Suprapubic skin (tissue), 4 donors: Measurements from ENCODE around the gene ZNF805. TPM values are rescaled to one million over a fixed set of nuclear protein-coding genes. Genes with fewer than 3 reads are reported as not detected.
"Not testable (repeated sequence)": the region's sequence is repeated elsewhere in the genome, so short reads cannot be mapped to it uniquely, and the experiment has no call there.

Experiments used
- DNase-seq, 2 donors: peaks; one replicate each; pipeline ENCODE4 v3.0.0-alpha.2; 2019; ENCODE audit warnings: low spot score in 2 of 2
- H3K27ac ChIP-seq: fragments of 200-600 bp; sonication (generic); one replicate; pipeline ENCODE4 v1.5.1; 2019
- H3K27me3 ChIP-seq: fragments of 200-600 bp; sonication (generic); one replicate; pipeline ENCODE4 v1.5.1; 2019
- H3K36me3 ChIP-seq: fragments of 200-600 bp; sonication (generic); one replicate; pipeline ENCODE4 v1.5.1; 2019
- H3K4me1 ChIP-seq: fragments of 200-600 bp; sonication (generic); one replicate; pipeline ENCODE4 v1.5.1; 2019
- H3K4me3 ChIP-seq: fragments of 200-600 bp; sonication (generic); one replicate; pipeline ENCODE4 v1.5.1; 2019; ENCODE audit warnings: mild to moderate bottlenecking
- H3K9me3 ChIP-seq: fragments of 200-600 bp; sonication (generic); one replicate; pipeline ENCODE4 v1.5.1; 2019
- EP300 ChIP-seq: sonication (generic); formaldehyde crosslinking; IDR thresholded peaks from one replicate; pipeline ENCODE4 v1.6.1; 2017; ENCODE audit warnings: antibody characterized with exemption
- POLR2A ChIP-seq, 2 donors: fragments of 450-650 bp; IDR thresholded peaks; one replicate each; pipeline ENCODE4 v1.6.1; 2017; ENCODE audit warnings: antibody characterized with exemption in 2 of 2, mild to moderate bottlenecking in 2 of 2, moderate library complexity in 2 of 2
- POLR2AphosphoS5 ChIP-seq, 3 donors: sonication (generic); formaldehyde crosslinking; IDR thresholded peaks; one replicate each; pipeline ENCODE4 v1.6.1; 2017; ENCODE audit warnings: antibody characterized with exemption in 3 of 3
- WGBS: methylation state at CpG from one replicate; pipeline ENCODE4 v1.1.5; 2018; 5-methylcytosine and 5-hydroxymethylcytosine counted together
- total RNA-seq, 4 donors: library from RNA; depleted of rRNA; stranded (reverse); fragments of >200 nt; gene quantifications; one replicate each; pipeline ENCODE4 v1.1.0, GENCODE V29; 2016
- TF ChIP-seq, protein P1 (sequence below), 2 donors: fragments of 200-600 bp in 1 of 2; fragments of 450-650 bp in 1 of 2; sonication (generic) in 1 of 2; IDR thresholded peaks; one replicate each; pipeline ENCODE4 v1.5.1; 2016 to 2019; ENCODE audit warnings: antibody characterized with exemption in 2 of 2, mild to moderate bottlenecking in 1 of 2, moderate library complexity in 1 of 2

The ZNF805 gene
- total RNA-seq, 4 donors from 2014 or later = 18.0 to 24.6 (median 18.9) TPM

DNA sequence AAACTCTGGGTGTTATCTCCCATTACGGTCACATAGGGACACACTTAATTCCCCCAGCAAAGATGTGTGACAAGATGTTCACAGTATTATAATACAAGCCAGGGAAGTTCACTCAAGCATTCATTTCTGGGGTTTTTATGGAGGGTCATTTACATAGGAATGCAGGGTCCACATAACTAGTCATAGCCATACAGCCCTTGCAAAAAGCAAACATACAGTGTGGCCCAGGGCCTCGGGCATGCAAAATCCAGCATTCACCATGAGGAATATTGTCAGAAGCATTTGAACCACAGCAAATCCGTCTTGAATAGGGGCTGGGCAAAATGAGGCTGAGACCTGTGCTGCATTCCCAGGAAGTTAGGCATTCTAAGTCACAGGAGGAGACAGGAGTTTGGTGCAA is 26.9 kb downstream of the ZNF805 start:
- Histone ChIP-seq H3K4me3 (no peak overlapping the region), H3K4me1 (no peaks in the 10 kb centered on the region), H3K27me3 (no peaks in the 10 kb centered on the region), H3K27ac (no peak overlapping the region), H3K9me3 (no peaks in the 10 kb centered on the region), H3K36me3 (peaks cover 9% of the 10 kb centered on the region)
- whole genome bisulfite sequencing = 84% methylated on average over 3 of the region's 3 CpGs
- DNase-seq = no peak
- TF ChIP-seq, protein P1, sequence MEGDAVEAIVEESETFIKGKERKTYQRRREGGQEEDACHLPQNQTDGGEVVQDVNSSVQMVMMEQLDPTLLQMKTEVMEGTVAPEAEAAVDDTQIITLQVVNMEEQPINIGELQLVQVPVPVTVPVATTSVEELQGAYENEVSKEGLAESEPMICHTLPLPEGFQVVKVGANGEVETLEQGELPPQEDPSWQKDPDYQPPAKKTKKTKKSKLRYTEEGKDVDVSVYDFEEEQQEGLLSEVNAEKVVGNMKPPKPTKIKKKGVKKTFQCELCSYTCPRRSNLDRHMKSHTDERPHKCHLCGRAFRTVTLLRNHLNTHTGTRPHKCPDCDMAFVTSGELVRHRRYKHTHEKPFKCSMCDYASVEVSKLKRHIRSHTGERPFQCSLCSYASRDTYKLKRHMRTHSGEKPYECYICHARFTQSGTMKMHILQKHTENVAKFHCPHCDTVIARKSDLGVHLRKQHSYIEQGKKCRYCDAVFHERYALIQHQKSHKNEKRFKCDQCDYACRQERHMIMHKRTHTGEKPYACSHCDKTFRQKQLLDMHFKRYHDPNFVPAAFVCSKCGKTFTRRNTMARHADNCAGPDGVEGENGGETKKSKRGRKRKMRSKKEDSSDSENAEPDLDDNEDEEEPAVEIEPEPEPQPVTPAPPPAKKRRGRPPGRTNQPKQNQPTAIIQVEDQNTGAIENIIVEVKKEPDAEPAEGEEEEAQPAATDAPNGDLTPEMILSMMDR (IDR thresholded peaks at IDR 0.05) = no peak
- no peak for TF ChIP-seq POLR2A (IDR thresholded peaks at IDR 0.05)
- TF ChIP-seq EP300 = no peak
- TF ChIP-seq POLR2AphosphoS5 (IDR thresholded peaks at IDR 0.05) = no peak

DNA sequence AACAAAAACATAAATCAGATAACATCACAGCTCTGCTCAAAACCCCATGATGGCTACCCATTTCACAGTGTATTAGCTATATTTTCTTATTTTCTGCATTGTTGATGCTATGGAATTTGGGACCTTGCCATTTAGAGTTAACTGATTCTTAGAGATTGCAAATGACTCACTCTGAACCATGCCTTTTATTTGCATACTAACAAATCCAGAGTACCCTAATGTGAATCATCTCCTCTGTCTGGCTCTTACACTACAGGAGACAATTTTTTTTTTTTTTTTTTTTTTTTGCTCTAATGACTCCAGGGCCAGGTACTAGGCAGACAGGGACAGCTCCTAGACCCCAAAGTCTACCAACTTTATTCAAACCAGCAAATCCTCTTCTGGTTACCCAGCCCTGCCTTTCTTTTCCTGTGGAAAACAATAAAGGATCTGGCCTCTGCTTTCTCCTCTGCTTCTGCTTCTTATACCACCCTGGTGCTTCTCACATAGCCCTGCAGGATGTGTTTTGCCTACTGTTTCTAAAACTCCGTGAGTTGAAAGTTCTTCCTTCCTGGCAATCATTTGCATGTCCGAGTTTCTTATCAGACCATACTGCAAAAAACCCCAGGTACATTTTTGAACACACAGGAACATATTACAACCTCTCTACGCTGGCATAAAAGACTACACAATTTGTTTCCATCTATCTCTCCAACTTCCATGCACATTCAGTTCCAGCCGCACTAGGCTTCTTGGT is 29.3 kb downstream of the ZNF805 start:
- TF ChIP-seq, protein P1 (IDR thresholded peaks at IDR 0.05) = no peak
- no peak for TF ChIP-seq EP300
- no peak for TF ChIP-seq POLR2A (IDR thresholded peaks at IDR 0.05)
- no peak for TF ChIP-seq POLR2AphosphoS5 (IDR thresholded peaks at IDR 0.05)
- peaks cover 9% of the 10 kb centered on the region for H3K36me3 ChIP-seq
- no peaks in the 10 kb centered on the region for H3K4me1 ChIP-seq
- no peak overlapping the region for H3K4me3 ChIP-seq
- DNase-seq = no peak
- H3K27ac ChIP-seq = no peak overlapping the region
- H3K27me3 ChIP-seq = no peaks in the 10 kb centered on the region
- 85% methylated on average over 4 of the region's 4 CpGs for WGBS
- H3K9me3 ChIP-seq = no peaks in the 10 kb centered on the region

DNA sequence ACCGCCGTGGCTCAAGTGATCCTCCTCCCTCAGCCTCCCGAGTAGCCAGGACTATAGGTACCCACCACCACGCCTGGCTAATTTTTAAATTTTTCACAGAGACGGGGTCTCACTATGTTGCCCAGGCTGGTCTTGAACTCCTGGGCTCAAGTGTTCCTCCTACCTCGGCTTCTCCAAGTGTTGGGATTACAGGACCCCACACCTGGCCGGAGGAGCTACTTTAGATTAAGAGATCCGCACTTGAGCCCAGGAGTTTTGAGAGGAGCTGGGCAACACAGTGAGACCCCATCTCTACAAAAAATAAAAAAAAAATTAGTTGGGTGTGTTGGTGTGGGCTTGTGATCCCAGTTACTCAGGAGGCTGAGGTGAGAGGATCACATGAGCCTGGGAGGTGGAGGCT is 30.8 kb downstream of the ZNF805 start:
- Histone ChIP-seq H3K36me3 (peaks cover 9% of the 10 kb centered on the region), H3K27me3 (no peaks in the 10 kb centered on the region), H3K4me1 (no peaks in the 10 kb centered on the region), H3K9me3 (no peaks in the 10 kb centered on the region), H3K27ac (no peak overlapping the region), H3K4me3 (no peak overlapping the region)
- TF ChIP-seq, protein P1 (IDR thresholded peaks at IDR 0.05) = no peak
- TF ChIP-seq EP300 (no peak), POLR2A (IDR thresholded peaks at IDR 0.05) (no peak), POLR2AphosphoS5 (IDR thresholded peaks at IDR 0.05) (no peak)
- WGBS = 96% methylated on average over 8 of the region's 8 CpGs
- no peak for DNase-seq

DNA sequence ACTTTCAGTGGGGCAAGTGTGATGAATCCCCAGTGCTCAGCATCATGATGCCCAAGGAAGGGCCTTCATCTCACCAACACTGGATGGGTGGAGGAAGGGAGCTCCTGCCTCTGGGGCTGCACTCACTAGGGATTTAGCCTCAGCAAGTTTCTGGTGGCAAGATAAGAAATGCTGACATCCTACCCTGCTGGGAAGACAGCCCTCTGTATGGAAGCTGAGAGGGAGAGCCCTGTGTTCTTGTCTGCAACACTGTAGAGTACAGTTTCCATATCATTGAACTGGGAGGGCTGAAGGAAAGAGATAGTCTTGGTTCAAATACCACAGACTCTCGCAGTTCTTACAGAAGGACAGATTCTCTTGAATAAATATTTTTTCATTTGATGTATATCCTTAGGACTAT is 32.6 kb downstream of the ZNF805 start:
- 58% methylated on average over 1 of the region's 1 CpG for WGBS
- DNase-seq = no peak
- peaks cover 9% of the 10 kb centered on the region for H3K36me3 ChIP-seq
- H3K4me3 ChIP-seq = no peak overlapping the region
- no peak for TF ChIP-seq POLR2A (IDR thresholded peaks at IDR 0.05)
- no peak for TF ChIP-seq POLR2AphosphoS5 (IDR thresholded peaks at IDR 0.05)
- no peak for TF ChIP-seq EP300
- TF ChIP-seq, protein P1 (IDR thresholded peaks at IDR 0.05) = no peak
- H3K9me3 ChIP-seq = no peaks in the 10 kb centered on the region
- no peak overlapping the region for H3K27ac ChIP-seq
- no peaks in the 10 kb centered on the region for H3K27me3 ChIP-seq
- no peaks in the 10 kb centered on the region for H3K4me1 ChIP-seq

DNA sequence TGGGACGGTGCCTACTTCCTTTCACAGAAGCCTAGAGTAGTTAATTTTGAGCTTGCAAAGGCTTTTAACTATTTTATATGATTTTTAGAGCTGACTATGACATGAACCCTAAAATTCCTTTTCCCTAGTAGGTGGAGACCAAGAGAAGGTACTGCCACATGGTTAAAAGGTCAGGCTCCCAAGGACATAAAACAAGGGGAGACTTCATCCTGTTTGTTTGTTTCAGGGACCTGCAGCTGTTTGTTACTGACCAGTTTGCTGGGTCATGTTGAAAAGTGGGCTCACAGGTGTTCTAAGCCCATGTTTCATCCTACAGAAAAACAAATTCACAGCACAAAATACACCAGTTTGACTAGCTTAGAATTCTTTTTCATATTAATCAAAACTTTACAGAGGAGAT is 36.0 kb downstream of the ZNF805 start:
- Histone ChIP-seq H3K27ac (no peak overlapping the region), H3K36me3 (no peaks in the 10 kb centered on the region), H3K4me1 (peaks cover 6% of the 10 kb centered on the region), H3K4me3 (no peak overlapping the region), H3K9me3 (no peaks in the 10 kb centered on the region), H3K27me3 (no peaks in the 10 kb centered on the region)
- 81% methylated on average over 1 of the region's 1 CpG for WGBS
- no peak for DNase-seq
- TF ChIP-seq POLR2AphosphoS5 (IDR thresholded peaks at IDR 0.05) (no peak), POLR2A (IDR thresholded peaks at IDR 0.05) (no peak), EP300 (no peak)
- TF ChIP-seq, protein P1 (IDR thresholded peaks at IDR 0.05) = no peak

DNA sequence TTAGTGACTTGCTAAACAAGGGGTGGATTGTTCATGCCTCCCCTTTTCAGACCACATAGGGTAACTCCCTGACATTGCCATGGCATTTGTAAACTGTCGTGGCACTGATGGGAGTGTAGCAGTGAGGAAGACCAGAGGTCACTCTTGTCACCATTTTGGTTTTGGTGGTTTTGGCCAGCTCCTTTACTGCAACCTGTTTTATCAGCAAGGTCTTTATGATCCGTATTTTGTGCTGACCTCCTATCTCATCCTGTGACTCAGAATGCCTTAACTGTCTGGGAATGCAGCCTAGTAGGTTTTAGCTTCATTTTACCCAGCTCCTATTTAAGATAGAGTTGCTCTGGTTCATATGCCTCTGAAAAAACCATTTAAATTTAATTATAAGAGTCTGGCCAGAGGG is 38.0 kb downstream of the ZNF805 start:
- not testable (repeated sequence) for H3K27me3 ChIP-seq, H3K4me3 ChIP-seq, DNase-seq, H3K36me3 ChIP-seq, H3K9me3 ChIP-seq, H3K27ac ChIP-seq
- H3K4me1 ChIP-seq = peaks cover 24% of the 10 kb centered on the region
- WGBS = 84% methylated on average over 2 of the region's 2 CpGs
